CD4-positive, CD25-positive, alpha-beta regulatory T cell (primary cell): ENCODE results near the gene RAPGEF4. TPM values are rescaled to one million over a fixed set of nuclear protein-coding genes. Genes with fewer than 3 reads are reported as not detected.

Source experiments
- ATAC-seq, 2 donors: fragments of 150-1000 bp; cut with Tn5 transposase; one replicate each; pipeline ENCODE4 v1.10.0; 2021; ENCODE audit warnings: low read depth in 2 of 2, moderate number of reproducible peaks in 2 of 2, moderate library complexity in 1 of 2
- DNase-seq, 3 donors: peaks; one replicate each; pipeline versions ENCODE4 v3.0.0 to v3.0.0-alpha.2; 2012 to 2022; ENCODE audit warnings: mixed read lengths in 1 of 3
- H3K27ac ChIP-seq: one replicate; pipeline ENCODE4 v1.7.0; 2013; ENCODE audit warnings: mild to moderate bottlenecking, low read length; ENCODE audit not compliant: insufficient read depth, poor library complexity, severe bottlenecking
- H3K27me3 ChIP-seq: one replicate; pipeline ENCODE4 v1.7.0; 2013; ENCODE audit warnings: low read length; ENCODE audit not compliant: control insufficient read depth, insufficient read depth
- H3K36me3 ChIP-seq: one replicate; pipeline ENCODE4 v1.7.0; 2013; ENCODE audit warnings: mild to moderate bottlenecking, low read length, moderate library complexity; ENCODE audit not compliant: control insufficient read depth, insufficient read depth
- H3K4me1 ChIP-seq: 2 replicates; pipeline ENCODE4 v1.7.0; 2013; ENCODE audit warnings: mild to moderate bottlenecking, low read length; ENCODE audit not compliant: insufficient read depth, control insufficient read depth, poor library complexity, severe bottlenecking
- H3K4me3 ChIP-seq: one replicate; pipeline ENCODE4 v1.7.0; 2013; ENCODE audit warnings: low read depth, mild to moderate bottlenecking, low read length, moderate library complexity
- H3K9me3 ChIP-seq, 2 experiments: 1 replicate in 1 of 2; 2 replicates in 1 of 2; pipeline ENCODE4 v1.7.0; 2013; ENCODE audit warnings: low read length in 2 of 2, mild to moderate bottlenecking in 1 of 2, moderate library complexity in 1 of 2; ENCODE audit not compliant: control insufficient read depth in 2 of 2
- H3K27ac Mint-ChIP-seq, 3 donors: one replicate each; pipeline ENCODE4 v1.8.0; 2020 to 2022; ENCODE audit warnings: mild to moderate bottlenecking in 3 of 3, mixed read lengths in 3 of 3, moderate library complexity in 2 of 3
- H3K27me3 Mint-ChIP-seq: one replicate; pipeline ENCODE4 v1.8.0; 2022; ENCODE audit warnings: mild to moderate bottlenecking, mixed read lengths
- H3K36me3 Mint-ChIP-seq: one replicate; pipeline ENCODE4 v1.8.0; 2020; ENCODE audit warnings: mixed read lengths
- H3K4me1 Mint-ChIP-seq, 4 donors: one replicate each; pipeline ENCODE4 v1.8.0; 2020 to 2022; ENCODE audit warnings: mixed read lengths in 4 of 4, mild to moderate bottlenecking in 1 of 4
- H3K4me3 Mint-ChIP-seq, 4 donors: one replicate each; pipeline ENCODE4 v1.8.0; 2020 to 2022; ENCODE audit warnings: mild to moderate bottlenecking in 4 of 4, mixed read lengths in 4 of 4, moderate library complexity in 3 of 4
- H3K9me3 Mint-ChIP-seq, 7 donors: one replicate each; pipeline ENCODE4 v1.8.0; 2020 to 2022; ENCODE audit warnings: mixed read lengths in 7 of 7, mild to moderate bottlenecking in 3 of 7, moderate library complexity in 2 of 7
- polyA plus RNA-seq, 4 donors: library from polyadenylated mRNA; unstranded; fragments of 300-500 nt; fragmentation: Illumina TruSeq; gene quantifications; one replicate each; pipeline ENCODE4 v1.2.3, GENCODE V29; 2021
- total RNA-seq: library from RNA; stranded (reverse); gene quantifications from one replicate; pipeline ENCODE4 v1.2.3, GENCODE V29; 2022

The RAPGEF4 gene
- total and polyA plus RNA-seq, 5 donors from 2014 or later = 1.4 TPM; not detected in 4

GRCh38 chr2:172972005-172972619, 236.5 kb downstream of the RAPGEF4 start:
- H3K27ac ChIP-seq = no peak overlapping the region
- H3K36me3 ChIP-seq = no peaks in the 10 kb centered on the region
- Mint-ChIP-seq H3K36me3 (no peaks in the 10 kb centered on the region), H3K9me3 (no peaks in the 10 kb centered on the region), H3K4me1 (peaks cover 0 to 30% (median 5%) of the 10 kb centered on the region in 4 donors), H3K27me3 (peaks cover 8% of the 10 kb centered on the region), H3K27ac (peak overlapping the region in 2 of 3 donors; percentile 21 to 47), H3K4me3 (peak overlapping the region in 1 of 4 donors; percentile 25)
- ATAC-seq (peak in 1 of 2 donors; percentile 33), DNase-seq (peak in 2 of 3 donors; percentile 12 to 67)
- no peaks in the 10 kb centered on the region for H3K9me3 ChIP-seq
- no peaks in the 10 kb centered on the region for H3K27me3 ChIP-seq
- peaks cover 7% of the 10 kb centered on the region for H3K4me1 ChIP-seq
- no peak overlapping the region for H3K4me3 ChIP-seq

GRCh38 chr2:172974762-172975161, 239.1 kb downstream of the RAPGEF4 start:
- H3K36me3 ChIP-seq = no peaks in the 10 kb centered on the region
- Mint-ChIP-seq H3K4me3 (no peak overlapping the region), H3K9me3 (no peaks in the 10 kb centered on the region), H3K4me1 (peaks cover 0 to 25% (median 5%) of the 10 kb centered on the region in 4 donors), H3K27ac (no peak overlapping the region), H3K36me3 (no peaks in the 10 kb centered on the region), H3K27me3 (peaks cover 8% of the 10 kb centered on the region)
- H3K9me3 ChIP-seq = no peaks in the 10 kb centered on the region
- H3K4me3 ChIP-seq = no peak overlapping the region
- H3K27ac ChIP-seq = no peak overlapping the region
- H3K4me1 ChIP-seq = peaks cover 7% of the 10 kb centered on the region
- DNase-seq (no peak), ATAC-seq (no peak)
- peaks cover 2% of the 10 kb centered on the region for H3K27me3 ChIP-seq

GRCh38 chr2:172976116-172976515, 240.5 kb downstream of the RAPGEF4 start:
- H3K4me1 Mint-ChIP-seq = peaks cover 0 to 12% (median 2%) of the 10 kb centered on the region in 4 donors
- H3K9me3 Mint-ChIP-seq = no peaks in the 10 kb centered on the region
- Histone ChIP-seq H3K9me3 (no peaks in the 10 kb centered on the region), H3K4me1 (no peaks in the 10 kb centered on the region), H3K27ac (no peak overlapping the region), H3K27me3 (peaks cover 2% of the 10 kb centered on the region), H3K36me3 (no peaks in the 10 kb centered on the region), H3K4me3 (no peak overlapping the region)
- ATAC-seq = no peak
- no peak overlapping the region for H3K4me3 Mint-ChIP-seq
- H3K36me3 Mint-ChIP-seq = no peaks in the 10 kb centered on the region
- peaks cover 8% of the 10 kb centered on the region for H3K27me3 Mint-ChIP-seq
- no peak overlapping the region for H3K27ac Mint-ChIP-seq
- DNase-seq = no peak

GRCh38 chr2:172976816-172977215, 241.2 kb downstream of the RAPGEF4 start:
- Mint-ChIP-seq H3K36me3 (no peaks in the 10 kb centered on the region), H3K27me3 (peaks cover 5% of the 10 kb centered on the region), H3K27ac (no peak overlapping the region), H3K9me3 (no peaks in the 10 kb centered on the region), H3K4me1 (peaks cover 0 to 5% (median 2%) of the 10 kb centered on the region in 4 donors), H3K4me3 (no peak overlapping the region)
- H3K27me3 ChIP-seq = peaks cover 2% of the 10 kb centered on the region
- DNase-seq (no peak), ATAC-seq (no peak)
- H3K4me1 ChIP-seq = no peaks in the 10 kb centered on the region
- no peak overlapping the region for H3K4me3 ChIP-seq
- no peaks in the 10 kb centered on the region for H3K36me3 ChIP-seq
- H3K9me3 ChIP-seq = no peaks in the 10 kb centered on the region
- H3K27ac ChIP-seq = no peak overlapping the region

- Mint-ChIP-seq H3K4me1 (no peaks in the 10 kb centered on the region), H3K27me3 (peaks cover 4% of the 10 kb centered on the region), H3K27ac (no peak overlapping the region), H3K9me3 (no peaks in the 10 kb centered on the region), H3K36me3 (no peaks in the 10 kb centered on the region), H3K4me3 (no peak overlapping the region)
- Histone ChIP-seq H3K27ac (no peak overlapping the region), H3K4me1 (no peaks in the 10 kb centered on the region), H3K36me3 (no peaks in the 10 kb centered on the region), H3K27me3 (peaks cover 2% of the 10 kb centered on the region), H3K4me3 (no peak overlapping the region), H3K9me3 (no peaks in the 10 kb centered on the region)
- no peak for DNase-seq
- ATAC-seq = no peak
Observed at GRCh38 chr2:172977270-172978062, 241.8 kb downstream of the RAPGEF4 start.

- Histone ChIP-seq H3K9me3 (no peaks in the 10 kb centered on the region), H3K27me3 (peaks cover 2% of the 10 kb centered on the region), H3K4me1 (no peaks in the 10 kb centered on the region), H3K4me3 (no peak overlapping the region), H3K36me3 (no peaks in the 10 kb centered on the region), H3K27ac (no peak overlapping the region)
- ATAC-seq (no peak), DNase-seq (no peak)
- Mint-ChIP-seq H3K4me3 (no peak overlapping the region), H3K36me3 (no peaks in the 10 kb centered on the region), H3K9me3 (no peaks in the 10 kb centered on the region), H3K27me3 (peaks cover 4% of the 10 kb centered on the region), H3K4me1 (no peaks in the 10 kb centered on the region), H3K27ac (no peak overlapping the region)
Observed at GRCh38 chr2:172978063-172978383, 242.4 kb downstream of the RAPGEF4 start.

- H3K36me3 ChIP-seq = no peaks in the 10 kb centered on the region
- H3K27ac Mint-ChIP-seq = peak overlapping the region in 1 of 3 donors; percentile 18
- no peak overlapping the region for H3K4me3 Mint-ChIP-seq
- H3K4me1 ChIP-seq = no peaks in the 10 kb centered on the region
- H3K27me3 ChIP-seq = no peaks in the 10 kb centered on the region
- ATAC-seq (no peak), DNase-seq (no peak)
- H3K4me3 ChIP-seq = no peak overlapping the region
- peaks cover 8% of the 10 kb centered on the region for H3K27me3 Mint-ChIP-seq
- H3K27ac ChIP-seq = no peak overlapping the region
- no peaks in the 10 kb centered on the region for H3K9me3 Mint-ChIP-seq
- H3K36me3 Mint-ChIP-seq = no peaks in the 10 kb centered on the region
- H3K9me3 ChIP-seq = no peaks in the 10 kb centered on the region
- H3K4me1 Mint-ChIP-seq = peaks cover 0 to 4% (median 1%) of the 10 kb centered on the region in 4 donors
Observed at GRCh38 chr2:172985139-172985892, 249.7 kb downstream of the RAPGEF4 start.
